Adipose tissue (tissue), 3 donors: ENCODE results near the gene RAET1L. TPM values are rescaled to one million over a fixed set of nuclear protein-coding genes. Genes with fewer than 3 reads are reported as not detected.
"Not testable (repeated sequence)": the region's sequence is repeated elsewhere in the genome, so short reads cannot be mapped to it uniquely, and the experiment has no call there.

ENCODE experiments used
- H3K27ac ChIP-seq: one replicate; pipeline ENCODE4 v1.5.1; 2013; ENCODE audit warnings: low read depth, low read length
- WGBS, 3 donors: extraction: QIAGEN DNeasy Blood & Tissue Kit; methylation state at CpG; one replicate each; pipeline ENCODE4 v1.1.7; 2013; 5-methylcytosine and 5-hydroxymethylcytosine counted together
- polyA plus RNA-seq, 3 donors: library from polyadenylated mRNA; stranded (reverse); fragments of 200-250 nt; gene quantifications; one replicate each; pipeline ENCODE4 v1.2.3, GENCODE V29; 2013
- donor health status: healthy with polysubstance abuse.
- donor health status: Bipolar disorder and iron deficiency.
- donor health status: healthy.

Gene RAET1L
- polyA plus RNA-seq, 3 donors: 0.06 to 0.10 TPM; not detected in 1

GRCh38 chr6:150004101-150004782 is 21.1 kb downstream of the RAET1L start:
- WGBS, 3 donors: 39 to 49% (median 40%) methylated on average over 12 to 14 of the region's 14 CpGs
- no peak overlapping the region for H3K27ac ChIP-seq

- not testable (repeated sequence) for H3K27ac ChIP-seq
- WGBS, 3 donors: 68 to 99% (median 74%) methylated on average over 3 of the region's 3 CpGs
These were observed 21.7 kb downstream of the RAET1L start for GRCh38 chr6:150003599-150003998.

GRCh38 chr6:150002710-150003109 is 22.6 kb downstream of the RAET1L start:
- H3K27ac ChIP-seq: no peak overlapping the region
- 94 to 100% (median 98%) methylated on average over 2 of the region's 2 CpGs for WGBS, 3 donors

DNA sequence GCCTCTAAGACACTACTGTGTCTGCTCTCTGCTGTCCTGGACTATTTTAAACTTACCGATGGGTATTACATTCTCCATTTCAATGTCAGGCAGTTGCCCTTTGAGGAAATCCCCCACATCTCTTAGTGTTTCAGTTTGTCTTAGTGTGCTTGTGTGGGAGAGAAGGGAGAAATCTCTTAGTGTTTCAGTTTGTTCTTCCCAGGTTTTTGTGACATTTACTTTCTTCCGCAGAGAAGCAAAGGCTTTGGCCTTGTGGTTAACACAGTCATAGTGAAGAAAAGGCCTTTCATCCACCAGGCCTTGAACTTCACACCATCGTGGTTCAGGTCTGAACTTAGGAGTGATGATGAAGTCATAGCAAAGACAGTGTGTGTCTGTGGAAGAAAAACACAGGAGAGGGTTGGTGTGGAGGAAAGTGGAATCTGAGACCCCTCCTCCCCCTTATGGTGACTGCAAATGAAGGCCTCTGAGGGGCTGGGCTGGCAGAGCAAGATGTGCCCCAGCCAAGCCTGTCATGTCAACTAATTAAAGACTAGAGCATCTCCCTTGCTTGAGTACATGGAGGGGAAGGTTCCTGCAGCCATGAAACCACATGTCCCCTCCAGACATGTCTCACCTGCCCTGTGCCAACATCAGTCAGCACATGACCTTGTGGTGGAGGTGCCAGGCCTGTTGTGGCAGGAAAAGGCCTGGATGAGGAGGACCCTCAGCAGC is 23.9 kb downstream of the RAET1L start:
- WGBS, 3 donors: 62 to 77% (median 75%) methylated on average over 3 of the region's 3 CpGs
- no peak overlapping the region for H3K27ac ChIP-seq

- H3K27ac ChIP-seq: no peak overlapping the region
- 71 to 98% (median 94%) methylated on average over 2 of the region's 2 CpGs for WGBS, 3 donors
These were observed 25.7 kb downstream of the RAET1L start for GRCh38 chr6:149999636-150000035.

DNA sequence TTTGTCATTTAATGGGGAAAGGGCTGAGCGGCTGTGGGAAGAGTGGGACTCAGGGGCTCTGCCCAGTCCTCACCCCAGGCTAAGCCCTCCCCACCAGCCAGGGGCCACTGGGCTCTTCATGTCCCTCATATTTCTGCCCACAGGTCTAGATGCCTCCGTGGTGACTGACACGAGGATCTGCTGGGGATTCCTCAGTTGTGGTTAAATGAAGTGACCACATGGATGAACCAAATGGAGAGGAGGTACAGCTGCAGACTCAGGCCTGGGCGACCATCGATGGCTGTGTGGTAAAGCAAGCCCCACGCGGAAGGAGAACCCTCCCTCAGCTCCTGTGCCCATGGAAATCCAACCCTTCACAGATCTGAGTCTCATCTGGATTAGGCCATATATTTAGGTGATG is 29.4 kb downstream of the RAET1L start:
- 85 to 87% (median 86%) methylated on average over 7 of the region's 7 CpGs for WGBS, 3 donors

GRCh38 chr6:149995235-149995750 is 30.0 kb downstream of the RAET1L start:
- H3K27ac ChIP-seq: no peak overlapping the region
- WGBS, 3 donors: 63 to 79% (median 77%) methylated on average over 6 of the region's 6 CpGs

More for the DNA sequence above, 29.4 kb downstream of the RAET1L start:
- no peak overlapping the region for H3K27ac ChIP-seq

- 38 to 52% (median 47%) methylated on average over 4 of the region's 4 CpGs for WGBS, 3 donors
- no peak overlapping the region for H3K27ac ChIP-seq
These were observed 33.5 kb downstream of the RAET1L start for GRCh38 chr6:149991838-149992237.

DNA sequence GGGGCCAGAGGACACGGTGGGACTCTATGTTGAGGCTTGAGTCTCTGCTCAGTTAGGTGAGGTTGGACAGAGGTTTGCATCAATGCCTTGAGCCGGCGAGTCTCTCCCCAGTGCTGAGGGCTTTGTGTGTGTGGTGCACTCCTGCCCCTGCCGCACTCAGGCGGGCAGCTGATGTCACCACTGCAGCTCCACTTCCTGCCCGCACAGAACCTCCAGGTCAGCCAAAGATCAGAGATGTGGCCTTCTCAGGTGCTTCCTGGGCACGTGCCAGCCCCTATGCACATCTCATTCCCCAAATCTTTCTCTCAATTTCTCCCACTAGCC is 33.9 kb downstream of the RAET1L start:
- 0 to 4% (median 2%) methylated on average over 6 to 7 of the region's 7 CpGs for WGBS, 3 donors
- H3K27ac ChIP-seq: not testable (repeated sequence)

- no peak overlapping the region for H3K27ac ChIP-seq
- 1 to 2% (median 2%) methylated on average over 49 of the region's 49 CpGs for WGBS, 3 donors
These were observed 34.5 kb downstream of the RAET1L start for GRCh38 chr6:149990661-149991471.

- no peak overlapping the region for H3K27ac ChIP-seq
- WGBS, 3 donors: 1 to 5% (median 3%) methylated on average over 32 of the region's 32 CpGs
These were observed 35.1 kb downstream of the RAET1L start for GRCh38 chr6:149990212-149990660.

DNA sequence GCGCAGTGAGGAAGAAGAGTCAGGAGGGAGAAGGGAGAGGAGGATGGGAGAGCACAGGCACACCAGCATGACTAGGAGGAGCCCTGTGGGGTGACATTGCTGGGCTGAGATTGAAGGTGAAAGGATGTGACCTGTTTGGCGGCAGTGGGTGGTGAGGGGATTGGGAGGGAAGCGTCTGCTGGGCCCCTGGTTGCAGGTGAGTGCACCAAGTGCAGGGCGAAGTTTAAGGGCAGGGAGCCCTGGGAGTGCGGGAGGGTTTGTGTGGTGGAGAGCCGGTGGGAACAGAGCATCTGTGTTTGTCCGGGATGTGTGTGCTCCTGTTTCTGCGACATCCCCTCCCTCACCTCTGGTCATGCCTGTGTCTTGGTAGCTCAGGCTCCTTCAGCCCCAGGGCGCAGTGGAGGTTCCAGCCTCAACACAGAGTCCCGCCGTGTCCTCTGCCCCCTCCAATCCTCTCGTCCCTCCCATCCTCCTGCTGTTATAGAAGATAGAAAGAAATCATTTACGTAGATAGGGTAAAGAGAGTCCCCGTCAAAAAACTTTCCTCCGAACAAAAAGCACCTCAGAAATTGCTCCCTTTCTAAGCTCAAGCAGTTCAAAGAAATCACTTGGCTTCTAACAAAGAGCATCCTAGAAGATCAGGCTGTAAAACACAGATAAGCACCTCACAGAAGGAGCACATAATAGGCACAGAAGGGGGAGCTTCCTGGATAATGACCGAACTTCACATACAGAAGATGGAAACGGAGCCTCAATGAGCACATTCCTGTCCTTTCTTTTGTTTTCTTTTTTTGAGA is 36.6 kb downstream of the RAET1L start:
- H3K27ac ChIP-seq: no peak overlapping the region
- 8 to 13% (median 9%) methylated on average over 17 of the region's 17 CpGs for WGBS, 3 donors

DNA sequence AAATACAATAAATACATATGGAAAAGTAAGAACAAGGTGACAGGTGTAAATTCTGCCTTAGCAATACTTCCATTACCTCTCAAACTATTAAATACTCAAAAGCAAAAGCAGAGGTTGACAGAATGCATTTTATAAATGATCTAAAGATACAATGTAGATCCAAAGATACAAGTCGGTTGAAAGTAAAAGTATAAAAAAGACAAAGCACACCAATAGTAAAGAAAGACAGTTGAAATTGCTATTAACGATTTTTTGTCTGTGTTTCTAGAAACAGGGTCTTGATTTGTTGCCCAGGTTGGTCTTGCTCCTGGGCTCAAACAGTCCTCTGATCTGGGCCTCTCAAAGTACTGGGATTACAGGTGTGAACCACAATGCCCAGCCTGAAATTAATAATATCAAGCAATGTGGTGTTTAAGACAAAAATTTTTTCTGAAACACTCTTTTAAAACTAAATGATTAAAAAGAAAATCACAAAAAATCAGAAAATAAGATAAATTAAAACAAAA is 37.7 kb downstream of the RAET1L start:
- no peak overlapping the region for H3K27ac ChIP-seq
- 37 to 64% (median 58%) methylated on average over 2 of the region's 2 CpGs for WGBS, 3 donors

- no peak overlapping the region for H3K27ac ChIP-seq
- WGBS, 3 donors: 9 to 39% (median 30%) methylated on average over 5 of the region's 5 CpGs
These were observed 39.8 kb downstream of the RAET1L start for GRCh38 chr6:149985481-149985937.

GRCh38 chr6:149984773-149985172 is 40.6 kb downstream of the RAET1L start:
- no peak overlapping the region for H3K27ac ChIP-seq
- 44 to 72% (median 66%) methylated on average over 5 of the region's 5 CpGs for WGBS, 3 donors

DNA sequence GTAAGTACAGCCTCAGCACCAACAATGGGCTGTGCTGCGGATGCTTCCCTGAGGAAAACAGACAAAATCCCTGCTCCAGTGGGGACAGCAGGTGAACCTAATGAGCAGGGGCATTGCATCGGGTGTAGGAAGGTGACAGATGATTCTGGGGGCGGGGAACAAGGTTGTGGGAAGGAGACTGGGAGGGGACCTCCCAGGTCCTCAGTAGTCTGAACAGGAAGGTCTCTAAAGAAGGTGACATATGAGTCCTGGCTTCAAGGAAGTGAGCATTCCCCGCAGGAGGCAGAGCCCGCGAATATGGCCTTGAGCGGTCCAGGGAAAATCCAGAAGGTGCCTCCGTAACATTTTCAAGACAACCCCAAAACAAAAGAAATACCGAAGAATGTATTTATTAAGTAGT is 42.2 kb downstream of the RAET1L start:
- WGBS, 3 donors: 18 to 30% (median 22%) methylated on average over 9 of the region's 9 CpGs
- no peak overlapping the region for H3K27ac ChIP-seq

GRCh38 chr6:149979293-149979692 is 46.0 kb downstream of the RAET1L start:
- H3K27ac ChIP-seq: no peak overlapping the region
- 69 to 85% (median 84%) methylated on average over 6 of the region's 6 CpGs for WGBS, 3 donors

GRCh38 chr6:149978610-149979009 is 46.7 kb downstream of the RAET1L start:
- no peak overlapping the region for H3K27ac ChIP-seq
